Fibroblast of the aortic adventitia (primary cell): ENCODE data around the gene DTL. TPM values are rescaled to one million over a fixed set of nuclear protein-coding genes. Genes with fewer than 3 reads are reported as not detected.

Experiments used
- DNase-seq: peaks from one replicate; pipeline ENCODE4 v3.0.0-alpha.2; 2010; ENCODE audit warnings: low read depth
- H3K4me3 ChIP-seq: 2 replicates; pipeline ENCODE4 v1.5.1; 2011; ENCODE audit warnings: low read depth, mild to moderate bottlenecking, control low read depth, low read length, moderate library complexity
- CTCF ChIP-seq: IDR thresholded peaks from 2 replicates; pipeline ENCODE4 v1.5.1; 2011; ENCODE audit warnings: mild to moderate bottlenecking, low read length, control low read depth, inconsistent platforms; ENCODE audit not compliant: insufficient read depth
- total RNA-seq: library from RNA; depleted of rRNA; stranded (reverse); fragments of >200 nt; gene quantifications from 2 replicates; pipeline ENCODE4 v1.2.3, GENCODE V29; 2012; ENCODE audit warnings: low replicate concordance

The DTL gene
- total RNA-seq, 1 donor, result 47.7 TPM

- H3K4me3 ChIP-seq, result no peak overlapping the region
- no peak for DNase-seq
- TF ChIP-seq CTCF, result no peak
These were observed 89.4 kb downstream of the DTL start for GRCh38 chr1:212124690-212125582.

- H3K4me3 ChIP-seq, result no peak overlapping the region
- no peak for DNase-seq
- no peak for TF ChIP-seq CTCF
These were observed 90.1 kb downstream of the DTL start for GRCh38 chr1:212125654-212126053.

- no peak for DNase-seq
- no peak overlapping the region for H3K4me3 ChIP-seq
- TF ChIP-seq CTCF, result no peak
These were observed 91.7 kb downstream of the DTL start for GRCh38 chr1:212127221-212127620.

- TF ChIP-seq CTCF, result no peak
- H3K4me3 ChIP-seq, result no peak overlapping the region
- DNase-seq, result no peak
These were observed 94.2 kb downstream of the DTL start for GRCh38 chr1:212129781-212130180.

GRCh38 chr1:212132025-212132424 lies 96.5 kb downstream of the DTL start:
- no peak for DNase-seq
- TF ChIP-seq CTCF, result no peak

GRCh38 chr1:212133319-212133718 lies 97.8 kb downstream of the DTL start:
- H3K4me3 ChIP-seq, result no peak overlapping the region
- no peak for TF ChIP-seq CTCF
- DNase-seq, result no peak

More at GRCh38 chr1:212132025-212132424, 96.5 kb downstream of the DTL start:
- no peak overlapping the region for H3K4me3 ChIP-seq
